ENCODE measurements around the gene TOX2. TPM values are rescaled to one million over a fixed set of nuclear protein-coding genes. Genes with fewer than 3 reads are reported as not detected.

The TOX2 gene
- total RNA-seq, 4 donors from 2014 or later: 0.20 to 0.42 TPM; not detected in 2

- Histone ChIP-seq H3K4me3 (no peak overlapping the region), H3K27ac (no peak overlapping the region), H3K4me1 (no peaks in the 10 kb centered on the region), H3K27me3 (peaks cover 0 to 2% (median 0%) of the 10 kb centered on the region in 3 donors), H3K36me3 (no peaks in the 10 kb centered on the region), H3K9me3 (no peaks in the 10 kb centered on the region)
- in situ Hi-C loops (cut with MboI; ENCODE audit: low sequenced_read_pairs in 4 of 4) (no loop called here), intact Hi-C loops (cut with DNase I; ENCODE audit: low total_unique reads) (no loop called here)
- no peak for TF ChIP-seq POLR2A (IDR thresholded peaks at IDR 0.05)
- no peak for TF ChIP-seq CTCF (IDR thresholded peaks at IDR 0.05 in 4 of 5, conservative IDR thresholded peaks at IDR 0.05 in 1 of 5)
- DNase-seq (no peak), ATAC-seq (no peak)
Measured at GRCh38 chr20:43906505-43907034, 8.1 kb upstream of the TOX2 start.

- ATAC-seq (no peak), DNase-seq (no peak)
- TF ChIP-seq POLR2A (IDR thresholded peaks at IDR 0.05) (no peak), CTCF (IDR thresholded peaks at IDR 0.05 in 4 of 5, conservative IDR thresholded peaks at IDR 0.05 in 1 of 5) (no peak)
- no peaks in the 10 kb centered on the region for H3K4me1 ChIP-seq
- H3K36me3 ChIP-seq: no peaks in the 10 kb centered on the region
- peaks cover 8 to 25% (median 8%) of the 10 kb centered on the region in 3 donors for H3K27me3 ChIP-seq
- intact Hi-C loops (cut with DNase I; ENCODE audit: low total_unique reads): no loop called here
- no peak overlapping the region for H3K4me3 ChIP-seq
- peaks cover 0 to 11% (median 0%) of the 10 kb centered on the region in 3 donors for H3K9me3 ChIP-seq
- no peak overlapping the region for H3K27ac ChIP-seq
- in situ Hi-C loops (cut with MboI; ENCODE audit: low sequenced_read_pairs in 4 of 4): no loop called here
Measured at GRCh38 chr20:43909211-43909610, 5.4 kb upstream of the TOX2 start.

- Histone ChIP-seq H3K4me1 (no peaks in the 10 kb centered on the region), H3K9me3 (peaks cover 0 to 11% (median 0%) of the 10 kb centered on the region in 3 donors), H3K4me3 (no peak overlapping the region), H3K36me3 (no peaks in the 10 kb centered on the region), H3K27ac (no peak overlapping the region), H3K27me3 (peaks cover 10 to 28% (median 10%) of the 10 kb centered on the region in 3 donors)
- no peak for TF ChIP-seq POLR2A (IDR thresholded peaks at IDR 0.05)
- TF ChIP-seq CTCF (IDR thresholded peaks at IDR 0.05 in 4 of 5, conservative IDR thresholded peaks at IDR 0.05 in 1 of 5): no peak
- intact Hi-C loops (cut with DNase I; ENCODE audit: low total_unique reads) (no loop called here), in situ Hi-C loops (cut with MboI; ENCODE audit: low sequenced_read_pairs in 4 of 4) (no loop called here)
- DNase-seq (no peak), ATAC-seq (no peak)
Measured at GRCh38 chr20:43909720-43910119, 4.9 kb upstream of the TOX2 start.

- DNase-seq: no peak
- Histone ChIP-seq H3K27ac (no peak overlapping the region), H3K4me3 (no peak overlapping the region), H3K4me1 (no peaks in the 10 kb centered on the region), H3K9me3 (peaks cover 0 to 11% (median 0%) of the 10 kb centered on the region in 3 donors), H3K36me3 (no peaks in the 10 kb centered on the region), H3K27me3 (peaks cover 12 to 35% (median 17%) of the 10 kb centered on the region in 3 donors)
- intact Hi-C loops (cut with DNase I; ENCODE audit: low total_unique reads) (no loop called here), in situ Hi-C loops (cut with MboI; ENCODE audit: low sequenced_read_pairs in 4 of 4) (no loop called here)
- no peak for ATAC-seq
- TF ChIP-seq POLR2A (IDR thresholded peaks at IDR 0.05) (no peak), CTCF (IDR thresholded peaks at IDR 0.05 in 4 of 5, conservative IDR thresholded peaks at IDR 0.05 in 1 of 5) (no peak)
Measured at GRCh38 chr20:43910564-43910963, 4.1 kb upstream of the TOX2 start.

- no peak for TF ChIP-seq POLR2A (IDR thresholded peaks at IDR 0.05)
- intact Hi-C loops (cut with DNase I; ENCODE audit: low total_unique reads) (no loop called here), in situ Hi-C loops (cut with MboI; ENCODE audit: low sequenced_read_pairs in 4 of 4) (no loop called here)
- Histone ChIP-seq H3K4me3 (no peak overlapping the region), H3K27ac (no peak overlapping the region), H3K9me3 (peaks cover 0 to 11% (median 0%) of the 10 kb centered on the region in 3 donors), H3K27me3 (peaks cover 16 to 40% (median 22%) of the 10 kb centered on the region in 3 donors), H3K4me1 (no peaks in the 10 kb centered on the region), H3K36me3 (no peaks in the 10 kb centered on the region)
- DNase-seq: no peak
- no peak for ATAC-seq
Measured at GRCh38 chr20:43911066-43911465, 3.6 kb upstream of the TOX2 start.

Data from gastrocnemius medialis (tissue), 4 donors.